NCI-H146 (cell line): ENCODE data around the gene MRPS11.
"Not testable (repeated sequence)": the region's sequence is repeated elsewhere in the genome, so short reads cannot be mapped to it uniquely, and the experiment has no call there.

Experiments
- DNase-seq: peaks from one replicate; lab custom pipeline; 2025; lab: John Stamatoyannopoulos, UW

The MRPS11 gene

GRCh38 chr15:88454867-88455810 is 12.4 kb upstream of the MRPS11 start:
- peak; percentile 54 for DNase-seq

DNA sequence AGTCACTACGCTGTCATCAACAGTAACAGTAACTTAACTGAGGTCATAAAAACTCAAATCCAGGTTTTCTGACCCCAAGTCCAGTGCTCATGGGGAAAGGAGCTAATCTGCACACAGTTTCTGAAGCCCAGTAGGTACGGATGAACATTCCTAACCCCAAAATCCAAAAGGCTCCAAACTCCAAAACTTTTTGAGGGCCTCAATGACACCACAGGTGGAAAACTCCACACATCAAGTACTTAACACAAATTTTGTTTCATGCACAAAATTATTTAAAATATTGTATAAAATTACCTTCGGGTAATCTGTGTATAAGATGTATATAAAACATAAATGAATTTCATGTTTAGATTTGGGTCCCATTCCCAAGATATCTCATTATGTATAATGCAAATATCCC is 10.8 kb upstream of the MRPS11 start:
- DNase-seq: no peak

DNA sequence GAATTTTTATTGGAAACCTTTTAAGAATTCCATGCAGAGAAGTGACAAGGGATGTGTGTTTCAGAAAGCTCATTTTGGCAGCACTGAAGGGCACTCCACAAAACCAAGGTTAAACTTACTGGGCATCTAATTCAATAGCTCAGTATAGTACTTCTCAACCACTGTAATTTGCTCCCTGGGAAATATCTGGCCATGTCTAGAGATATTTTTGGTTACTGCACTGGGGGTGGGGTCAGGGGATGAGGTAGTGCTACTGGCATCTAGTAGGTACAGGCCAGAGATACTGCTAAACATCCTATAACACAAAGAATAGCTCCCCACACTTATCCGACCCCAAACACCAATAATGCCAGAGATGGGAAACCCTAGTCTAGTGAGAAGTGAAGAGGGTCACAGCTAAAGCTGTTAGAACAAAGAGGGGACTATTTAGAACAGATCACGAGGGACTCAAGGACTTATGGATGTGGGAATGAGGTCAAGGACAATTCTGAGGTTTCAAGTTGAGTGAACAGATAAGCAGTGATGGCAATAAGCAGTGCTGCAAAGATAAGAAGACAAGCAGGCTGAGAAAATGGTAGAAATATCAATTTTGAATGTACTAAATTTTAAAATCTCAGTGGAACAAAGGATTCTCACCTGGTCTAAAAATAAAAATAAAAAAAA is 3.5 kb upstream of the MRPS11 start:
- no peak for DNase-seq

- no peak for DNase-seq
These were observed 1.8 kb upstream of the MRPS11 start for GRCh38 chr15:88465633-88466224.

- peak; percentile 23 for DNase-seq
These were observed 524 bp downstream of the MRPS11 start for GRCh38 chr15:88467935-88468528.

- not testable (repeated sequence) for DNase-seq
These were observed 1.2 kb downstream of the MRPS11 start for GRCh38 chr15:88468721-88469120.

- no peak for DNase-seq
These were observed 1.8 kb downstream of the MRPS11 start for GRCh38 chr15:88469321-88469720.

- no peak for DNase-seq
These were observed 3.3 kb downstream of the MRPS11 start for GRCh38 chr15:88470625-88471372.

DNA sequence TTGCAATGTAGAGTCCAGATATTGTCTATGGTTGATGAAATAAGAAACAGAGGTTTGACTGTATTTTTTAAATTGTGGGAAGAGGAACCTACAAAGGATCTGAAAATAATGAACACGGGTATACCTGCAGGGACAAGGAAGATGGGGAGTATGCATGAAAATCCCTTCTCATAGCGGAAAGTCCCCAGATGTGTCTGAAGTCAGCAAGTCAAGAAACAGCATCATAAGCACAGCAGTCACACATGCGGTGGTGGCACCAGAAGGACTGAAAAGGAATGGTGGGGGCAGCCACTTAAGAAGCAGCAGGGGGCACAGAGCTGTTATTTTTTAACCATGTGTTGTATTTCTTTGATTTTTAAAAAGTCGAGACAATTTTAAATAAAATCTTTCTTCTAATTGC is 4.7 kb downstream of the MRPS11 start:
- DNase-seq: no peak

DNA sequence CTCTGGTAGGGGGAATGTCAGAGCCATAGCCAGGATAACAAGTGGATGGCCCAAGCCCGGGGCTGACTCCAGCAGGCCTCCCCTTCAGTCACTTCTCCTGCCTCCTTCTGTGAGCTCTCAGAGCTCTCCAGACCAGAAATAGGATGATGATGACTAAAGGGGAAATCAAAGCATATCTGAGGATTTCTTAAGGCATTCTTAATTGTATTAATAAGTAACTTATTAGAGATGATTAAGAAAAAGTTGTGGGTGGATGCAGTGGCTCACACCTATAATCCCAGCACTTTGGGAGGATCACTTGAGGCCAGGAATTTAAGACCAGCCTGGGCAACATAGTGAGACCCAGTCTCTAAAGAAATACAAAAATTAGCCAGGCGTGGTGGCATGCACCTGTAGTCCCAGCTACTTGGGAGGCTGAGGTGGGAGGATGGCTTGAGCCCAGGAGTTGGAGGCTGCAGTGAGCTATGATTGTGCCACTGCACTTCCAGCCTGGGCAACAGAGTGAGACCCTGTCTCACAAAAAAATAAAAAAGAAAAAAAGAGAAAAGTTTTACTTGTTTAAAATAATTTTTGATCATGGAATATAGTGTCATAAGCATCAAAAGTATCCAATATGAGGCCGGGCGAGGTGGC is 6.3 kb downstream of the MRPS11 start:
- not testable (repeated sequence) for DNase-seq

- peak; percentile 35 for DNase-seq
These were observed 9.1 kb downstream of the MRPS11 start for GRCh38 chr15:88476635-88477060.

- DNase-seq: no peak
These were observed 9.6 kb downstream of the MRPS11 start for GRCh38 chr15:88477126-88477525.

- no peak for DNase-seq
These were observed 10.4 kb downstream of the MRPS11 start for GRCh38 chr15:88477904-88478303.

- DNase-seq: no peak
These were observed 11.7 kb downstream of the MRPS11 start for GRCh38 chr15:88479169-88479568.

GRCh38 chr15:88480981-88481380 is 13.5 kb downstream of the MRPS11 start:
- no peak for DNase-seq

- DNase-seq: no peak
These were observed 14.8 kb downstream of the MRPS11 start for GRCh38 chr15:88482263-88482662.

DNA sequence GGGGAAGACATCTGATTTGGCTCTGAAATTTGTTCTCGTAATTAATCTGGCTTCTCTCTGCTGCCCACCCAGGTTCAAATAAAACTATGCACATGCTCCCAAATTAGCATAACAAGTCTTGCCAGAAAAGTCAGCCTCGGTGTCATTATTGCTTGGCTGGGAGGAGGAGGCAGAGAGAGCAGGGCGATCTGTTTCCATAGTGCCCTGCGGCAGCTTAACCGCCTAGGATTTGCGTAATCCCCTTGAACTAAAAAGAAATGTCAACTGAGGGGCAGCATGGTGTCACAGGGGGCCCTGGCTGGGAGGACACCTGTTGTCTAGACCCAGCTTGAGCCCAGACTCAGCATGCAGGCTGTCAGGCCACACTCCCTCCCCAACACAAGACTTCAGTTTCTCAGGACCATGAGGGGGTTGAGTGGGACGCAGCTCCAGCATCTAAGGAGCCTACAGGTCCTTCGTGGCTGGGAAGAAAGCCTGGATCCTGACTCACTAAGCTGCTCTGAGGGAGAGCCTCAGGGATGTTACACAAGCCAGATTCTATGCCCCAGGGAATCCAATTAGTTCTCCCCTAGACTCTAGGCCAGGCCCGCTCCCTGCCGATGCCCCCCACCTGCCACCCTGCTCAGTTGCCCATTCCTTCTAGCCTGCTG is 17.3 kb downstream of the MRPS11 start:
- no peak for DNase-seq

DNA sequence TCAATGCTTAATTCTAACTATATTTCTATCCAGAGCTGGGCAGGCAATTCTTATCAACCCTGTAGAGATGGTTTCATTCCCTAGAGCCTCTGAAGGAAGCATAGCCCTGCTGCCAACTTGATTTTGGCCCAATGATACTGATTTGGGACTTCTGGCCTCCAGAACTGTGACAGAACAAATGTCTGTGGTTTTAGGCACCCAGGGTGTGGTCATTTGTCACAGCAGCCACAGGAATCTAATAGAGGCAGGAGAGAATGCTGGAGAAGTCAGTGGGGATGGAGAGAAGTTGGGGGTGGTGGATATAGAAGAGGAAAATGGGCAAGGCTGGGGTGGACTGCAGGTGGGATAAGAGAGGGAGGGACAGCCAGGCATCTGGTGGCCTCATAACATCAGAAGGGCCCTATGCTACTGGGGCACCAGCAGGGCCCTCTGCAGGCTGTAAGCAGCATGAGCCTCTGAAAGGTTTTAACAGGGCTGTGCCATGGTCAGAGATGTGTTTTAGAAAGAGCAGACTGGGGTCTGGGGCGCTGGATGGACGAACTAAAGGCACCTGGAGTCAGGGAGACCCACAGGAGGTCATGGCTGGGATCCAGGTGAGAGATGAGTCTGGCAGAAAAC is 19.8 kb downstream of the MRPS11 start:
- DNase-seq: no peak

GRCh38 chr15:88487796-88488523 is 20.5 kb downstream of the MRPS11 start:
- DNase-seq: no peak

GRCh38 chr15:88489321-88489720 is 21.8 kb downstream of the MRPS11 start:
- DNase-seq: no peak
